ENCODE data around the gene DOCK4.

DOCK4 gene

GRCh38 chr7:112186300-112186699 lies 19.9 kb downstream of the DOCK4 start:
- DNase-seq, result no peak

- DNase-seq, result no peak
These were observed 21.0 kb downstream of the DOCK4 start for GRCh38 chr7:112185005-112185834.

GRCh38 chr7:112184455-112184854 lies 21.7 kb downstream of the DOCK4 start:
- DNase-seq, result no peak

- DNase-seq, result no peak
These were observed 22.9 kb downstream of the DOCK4 start for GRCh38 chr7:112183266-112183665.

- no peak for DNase-seq
These were observed 23.4 kb downstream of the DOCK4 start for GRCh38 chr7:112182749-112183148.

GRCh38 chr7:112180223-112180622 lies 26.0 kb downstream of the DOCK4 start:
- no peak for DNase-seq

- no peak for DNase-seq
These were observed 29.3 kb downstream of the DOCK4 start for GRCh38 chr7:112176693-112177415.

- DNase-seq, result no peak
These were observed 30.0 kb downstream of the DOCK4 start for GRCh38 chr7:112176241-112176640.

GRCh38 chr7:112174192-112174591 lies 32.0 kb downstream of the DOCK4 start:
- DNase-seq, result no peak

GRCh38 chr7:112173568-112173905 lies 32.7 kb downstream of the DOCK4 start:
- DNase-seq, result no peak

GRCh38 chr7:112172870-112173567 lies 33.2 kb downstream of the DOCK4 start:
- no peak for DNase-seq

GRCh38 chr7:112171673-112172072 lies 34.5 kb downstream of the DOCK4 start:
- no peak for DNase-seq

GRCh38 chr7:112168915-112169314 lies 37.3 kb downstream of the DOCK4 start:
- no peak for DNase-seq

GRCh38 chr7:112167147-112167546 lies 39.1 kb downstream of the DOCK4 start:
- DNase-seq, result no peak

GRCh38 chr7:112162784-112163506 lies 43.3 kb downstream of the DOCK4 start:
- DNase-seq, result no peak

- DNase-seq, result no peak
These were observed 43.9 kb downstream of the DOCK4 start for GRCh38 chr7:112162142-112162766.

GRCh38 chr7:112161253-112162141 lies 44.7 kb downstream of the DOCK4 start:
- no peak for DNase-seq

- DNase-seq, result no peak
These were observed 45.4 kb downstream of the DOCK4 start for GRCh38 chr7:112160771-112161150.

GRCh38 chr7:112160130-112160770 lies 45.9 kb downstream of the DOCK4 start:
- no peak for DNase-seq

- no peak for DNase-seq
These were observed 46.8 kb downstream of the DOCK4 start for GRCh38 chr7:112159351-112159750.

GRCh38 chr7:112157072-112157471 lies 49.1 kb downstream of the DOCK4 start:
- DNase-seq, result no peak
